ENCODE data around the gene GIPC2. TPM values are rescaled to one million over a fixed set of nuclear protein-coding genes. Genes with fewer than 3 reads are reported as not detected.

GIPC2 gene
- total RNA-seq, 1 experiment from 2014 or later, result 0.07 TPM

DNA sequence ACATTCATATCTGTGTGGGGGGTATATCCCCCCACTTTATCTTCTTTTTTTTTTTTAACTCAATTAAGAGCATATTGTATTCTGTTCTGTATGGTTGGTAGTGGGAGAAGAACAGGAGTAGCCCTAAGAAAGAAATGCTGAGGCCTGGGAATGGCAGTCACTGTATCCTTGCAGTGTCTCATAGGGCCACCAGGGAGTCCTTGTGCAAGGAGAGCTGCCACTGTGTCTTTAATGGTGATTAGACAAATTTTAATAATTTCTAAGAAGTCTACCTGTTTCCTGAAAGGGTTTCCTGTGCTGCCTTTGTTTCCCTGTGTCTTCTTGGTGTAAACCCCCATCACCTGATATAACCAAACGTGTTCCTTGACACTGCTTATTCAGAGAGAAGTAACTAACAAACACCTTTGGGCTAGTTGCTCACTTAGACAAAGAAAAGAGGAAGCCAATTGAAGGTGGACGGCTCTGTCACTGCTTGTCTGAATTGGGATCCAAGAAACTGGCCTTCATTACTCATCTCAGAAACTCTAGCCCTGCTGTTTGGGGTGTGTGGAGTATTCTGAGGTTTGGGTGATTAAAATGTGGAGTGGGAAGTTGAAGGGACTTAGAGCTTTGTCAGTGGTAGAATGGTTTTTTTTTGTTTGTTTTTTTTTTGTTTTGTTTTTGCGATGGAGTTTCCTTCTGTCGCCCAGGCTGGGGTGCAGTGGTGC, 15.2 kb downstream of the GIPC2 start:
- Histone ChIP-seq H3K9me2 (ENCODE audit: insufficient read depth) (no peaks in the 10 kb centered on the region), H3K27me3 (ENCODE audit: insufficient read depth, low read length) (no peaks in the 10 kb centered on the region), H3K9ac (ENCODE audit: low read length) (no peak overlapping the region), H3K9me3 (ENCODE audit: control insufficient read depth in 1 of 2, insufficient read depth in 1 of 2, low read depth in 1 of 2, low read length in 2 of 2) (no peaks in the 10 kb centered on the region), H3K27ac (ENCODE audit: low read depth, low read length) (no peak overlapping the region), H3K4me3 (replicated peaks in 1 of 2; ENCODE audit: low read depth in 1 of 2, low read length in 2 of 2) (no peak overlapping the region), H3K79me2 (ENCODE audit: insufficient read depth, low read length) (no peaks in the 10 kb centered on the region), H2AFZ (ENCODE audit: low read depth, low read length, poor library complexity, severe bottlenecking) (peak overlapping the region; percentile 24), H3K36me3 (ENCODE audit: control insufficient read depth in 1 of 2, insufficient read depth in 2 of 2, low read length in 2 of 2) (no peaks in the 10 kb centered on the region), H4K20me1 (ENCODE audit: insufficient read depth) (no peaks in the 10 kb centered on the region), H3K4me1 (ENCODE audit: control insufficient read depth in 1 of 2, insufficient read depth in 2 of 2, low read length in 2 of 2) (no peaks in the 10 kb centered on the region), H3K4me2 (ENCODE audit: low read length) (no peak overlapping the region)
- ChIA-PET RAD21 (ENCODE audit: low non-redundant PET in 1 of 2, low total read pairs in 2 of 2, uncharacterized antibody in 2 of 2, unreplicated experiment in 2 of 2) (no interaction called here), CTCF (no interaction called here), POLR2A (interaction anchor here (3.1 kb wide), 1 partner anchor 57 kb away, joined by 14 read pairs; the partner anchor contains the start of gene DNAJB4)
- no peak for TF ChIP-seq POLR2AphosphoS5 (IDR thresholded peaks at IDR 0.05; ENCODE audit: low read depth, low read length)
- TF ChIP-seq, protein P1, sequence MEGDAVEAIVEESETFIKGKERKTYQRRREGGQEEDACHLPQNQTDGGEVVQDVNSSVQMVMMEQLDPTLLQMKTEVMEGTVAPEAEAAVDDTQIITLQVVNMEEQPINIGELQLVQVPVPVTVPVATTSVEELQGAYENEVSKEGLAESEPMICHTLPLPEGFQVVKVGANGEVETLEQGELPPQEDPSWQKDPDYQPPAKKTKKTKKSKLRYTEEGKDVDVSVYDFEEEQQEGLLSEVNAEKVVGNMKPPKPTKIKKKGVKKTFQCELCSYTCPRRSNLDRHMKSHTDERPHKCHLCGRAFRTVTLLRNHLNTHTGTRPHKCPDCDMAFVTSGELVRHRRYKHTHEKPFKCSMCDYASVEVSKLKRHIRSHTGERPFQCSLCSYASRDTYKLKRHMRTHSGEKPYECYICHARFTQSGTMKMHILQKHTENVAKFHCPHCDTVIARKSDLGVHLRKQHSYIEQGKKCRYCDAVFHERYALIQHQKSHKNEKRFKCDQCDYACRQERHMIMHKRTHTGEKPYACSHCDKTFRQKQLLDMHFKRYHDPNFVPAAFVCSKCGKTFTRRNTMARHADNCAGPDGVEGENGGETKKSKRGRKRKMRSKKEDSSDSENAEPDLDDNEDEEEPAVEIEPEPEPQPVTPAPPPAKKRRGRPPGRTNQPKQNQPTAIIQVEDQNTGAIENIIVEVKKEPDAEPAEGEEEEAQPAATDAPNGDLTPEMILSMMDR (IDR thresholded peaks at IDR 0.05 in 2 of 3, conservative IDR thresholded peaks at IDR 0.05 in 1 of 3; ENCODE audit: borderline replicate concordance in 1 of 3, insufficient read depth in 1 of 3, low read depth in 2 of 3, low read length in 2 of 3), result peak in 2 of 3 experiments; percentile 34 to 49; a peak in 4 of 6 replicates
- ATAC-seq (peak; percentile 84), DNase-seq (ENCODE audit: low read depth, low spot score) (no peak)
- BruUV-seq (replicated peaks), result no TSS peak
- intact Hi-C loops (cut with micrococcal nuclease), result no loop called here

DNA sequence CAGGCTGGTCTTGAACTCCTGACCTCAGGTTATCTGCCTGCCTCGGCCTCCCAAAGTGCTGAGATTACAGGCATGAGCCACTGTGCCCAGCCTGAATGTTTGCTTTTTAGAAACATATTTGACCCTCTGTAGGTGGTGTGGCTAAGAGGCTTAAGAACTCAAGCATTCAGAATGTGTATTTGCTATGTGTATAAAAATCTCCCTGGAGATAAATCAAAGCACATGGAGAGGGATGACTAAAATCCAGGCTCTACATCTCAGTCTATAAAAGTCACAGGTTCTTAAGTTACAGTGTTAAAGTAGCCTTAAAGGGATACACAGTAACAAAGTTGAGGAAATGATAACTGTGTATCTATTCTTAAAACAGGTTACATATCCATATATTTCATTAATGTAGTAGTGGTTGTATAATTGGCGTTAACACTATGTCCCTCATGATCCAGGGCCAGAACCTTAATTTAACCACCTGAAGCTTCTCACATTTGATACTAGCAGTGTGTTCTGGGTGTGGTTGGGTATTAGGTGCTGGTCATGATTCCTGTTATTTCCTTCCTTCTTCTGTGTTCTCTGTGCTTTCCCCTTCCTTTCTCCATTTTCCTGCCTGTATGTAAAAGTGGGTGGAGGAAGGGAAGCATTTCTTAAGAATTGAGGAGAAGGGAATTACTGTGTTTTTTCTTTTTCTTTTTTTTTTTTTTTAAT, 16.2 kb downstream of the GIPC2 start:
- peak overlapping the region; percentile 80 for H2AFZ ChIP-seq (ENCODE audit: low read depth, low read length, poor library complexity, severe bottlenecking)
- ChIA-PET POLR2A (interaction anchor here (1.6 kb wide), 1 partner anchor 57 kb away, joined by 5 read pairs; the partner anchor contains the start of gene DNAJB4), CTCF (no interaction called here), RAD21 (ENCODE audit: low non-redundant PET in 1 of 2, low total read pairs in 2 of 2, uncharacterized antibody in 2 of 2, unreplicated experiment in 2 of 2) (no interaction called here)
- no peak overlapping the region for H3K4me3 ChIP-seq (replicated peaks in 1 of 2; ENCODE audit: low read depth in 1 of 2, low read length in 2 of 2)
- H3K4me1 ChIP-seq (ENCODE audit: control insufficient read depth in 1 of 2, insufficient read depth in 2 of 2, low read length in 2 of 2), result no peaks in the 10 kb centered on the region
- no peaks in the 10 kb centered on the region for H4K20me1 ChIP-seq (ENCODE audit: insufficient read depth)
- TF ChIP-seq ZNF274 (IDR thresholded peaks at IDR 0.05; ENCODE audit: low read depth, low read length) (no peak), YY1 (IDR thresholded peaks at IDR 0.05; ENCODE audit: extremely low read depth, insufficient replicate concordance, low read depth, low read length) (no peak), EZH2 (IDR thresholded peaks at IDR 0.05) (no peak), CEBPB (IDR thresholded peaks at IDR 0.05; ENCODE audit: low read depth) (no peak), RAD21 (IDR thresholded peaks at IDR 0.05; ENCODE audit: low read depth) (no peak), SP1 (IDR thresholded peaks at IDR 0.05; ENCODE audit: low read depth) (no peak), POLR2AphosphoS5 (IDR thresholded peaks at IDR 0.05; ENCODE audit: low read depth, low read length) (no peak), FOSL1 (IDR thresholded peaks at IDR 0.05; ENCODE audit: low read depth) (no peak)
- TF ChIP-seq, protein P2, sequence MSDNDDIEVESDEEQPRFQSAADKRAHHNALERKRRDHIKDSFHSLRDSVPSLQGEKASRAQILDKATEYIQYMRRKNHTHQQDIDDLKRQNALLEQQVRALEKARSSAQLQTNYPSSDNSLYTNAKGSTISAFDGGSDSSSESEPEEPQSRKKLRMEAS (IDR thresholded peaks at IDR 0.05), result no peak
- TF ChIP-seq, protein P3, sequence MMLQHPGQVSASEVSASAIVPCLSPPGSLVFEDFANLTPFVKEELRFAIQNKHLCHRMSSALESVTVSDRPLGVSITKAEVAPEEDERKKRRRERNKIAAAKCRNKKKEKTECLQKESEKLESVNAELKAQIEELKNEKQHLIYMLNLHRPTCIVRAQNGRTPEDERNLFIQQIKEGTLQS (IDR thresholded peaks at IDR 0.05), result no peak
- TF ChIP-seq, protein P4, sequence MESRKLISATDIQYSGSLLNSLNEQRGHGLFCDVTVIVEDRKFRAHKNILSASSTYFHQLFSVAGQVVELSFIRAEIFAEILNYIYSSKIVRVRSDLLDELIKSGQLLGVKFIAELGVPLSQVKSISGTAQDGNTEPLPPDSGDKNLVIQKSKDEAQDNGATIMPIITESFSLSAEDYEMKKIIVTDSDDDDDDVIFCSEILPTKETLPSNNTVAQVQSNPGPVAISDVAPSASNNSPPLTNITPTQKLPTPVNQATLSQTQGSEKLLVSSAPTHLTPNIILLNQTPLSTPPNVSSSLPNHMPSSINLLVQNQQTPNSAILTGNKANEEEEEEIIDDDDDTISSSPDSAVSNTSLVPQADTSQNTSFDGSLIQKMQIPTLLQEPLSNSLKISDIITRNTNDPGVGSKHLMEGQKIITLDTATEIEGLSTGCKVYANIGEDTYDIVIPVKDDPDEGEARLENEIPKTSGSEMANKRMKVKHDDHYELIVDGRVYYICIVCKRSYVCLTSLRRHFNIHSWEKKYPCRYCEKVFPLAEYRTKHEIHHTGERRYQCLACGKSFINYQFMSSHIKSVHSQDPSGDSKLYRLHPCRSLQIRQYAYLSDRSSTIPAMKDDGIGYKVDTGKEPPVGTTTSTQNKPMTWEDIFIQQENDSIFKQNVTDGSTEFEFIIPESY (IDR thresholded peaks at IDR 0.05; ENCODE audit: extremely low read depth, insufficient replicate concordance, low read length), result no peak
- DNase-seq (ENCODE audit: low read depth, low spot score) (no peak), ATAC-seq (no peak)
- intact Hi-C loops (cut with micrococcal nuclease), result no loop called here
- no peak overlapping the region for H3K9ac ChIP-seq (ENCODE audit: low read length)
- H3K27me3 ChIP-seq (ENCODE audit: insufficient read depth, low read length), result no peaks in the 10 kb centered on the region
- no peak overlapping the region for H3K4me2 ChIP-seq (ENCODE audit: low read length)
- H3K36me3 ChIP-seq (ENCODE audit: control insufficient read depth in 1 of 2, insufficient read depth in 2 of 2, low read length in 2 of 2), result no peaks in the 10 kb centered on the region
- no peaks in the 10 kb centered on the region for H3K9me2 ChIP-seq (ENCODE audit: insufficient read depth)
- no peak overlapping the region for H3K27ac ChIP-seq (ENCODE audit: low read depth, low read length)
- no peaks in the 10 kb centered on the region for H3K9me3 ChIP-seq (ENCODE audit: control insufficient read depth in 1 of 2, insufficient read depth in 1 of 2, low read depth in 1 of 2, low read length in 2 of 2)
- no peaks in the 10 kb centered on the region for H3K79me2 ChIP-seq (ENCODE audit: insufficient read depth, low read length)
- BruUV-seq (replicated peaks), result no TSS peak

Data from HCT116 (cell line).